ENCODE data around the gene PIM3.

DNA sequence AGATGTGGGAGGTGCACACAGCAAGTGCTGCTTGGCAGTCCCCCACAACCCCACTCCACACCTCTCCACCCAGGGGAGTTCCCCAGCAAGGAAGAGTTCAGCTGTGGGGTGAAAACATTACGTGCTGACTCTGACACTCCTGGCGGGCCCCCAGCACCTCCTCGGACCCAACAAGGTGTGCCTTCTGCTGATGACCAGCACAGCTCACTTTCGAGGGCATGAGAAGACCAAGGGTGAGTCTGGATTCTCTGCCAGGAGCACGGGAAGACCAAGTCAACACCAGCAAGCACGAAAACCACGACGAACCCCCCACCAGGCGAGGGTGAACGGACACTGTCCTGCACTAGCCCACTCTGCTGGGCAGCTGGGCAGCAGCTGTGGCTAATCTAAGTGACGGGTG, 43.7 kb upstream of the PIM3 start:
- TF ChIP-seq, protein P1, sequence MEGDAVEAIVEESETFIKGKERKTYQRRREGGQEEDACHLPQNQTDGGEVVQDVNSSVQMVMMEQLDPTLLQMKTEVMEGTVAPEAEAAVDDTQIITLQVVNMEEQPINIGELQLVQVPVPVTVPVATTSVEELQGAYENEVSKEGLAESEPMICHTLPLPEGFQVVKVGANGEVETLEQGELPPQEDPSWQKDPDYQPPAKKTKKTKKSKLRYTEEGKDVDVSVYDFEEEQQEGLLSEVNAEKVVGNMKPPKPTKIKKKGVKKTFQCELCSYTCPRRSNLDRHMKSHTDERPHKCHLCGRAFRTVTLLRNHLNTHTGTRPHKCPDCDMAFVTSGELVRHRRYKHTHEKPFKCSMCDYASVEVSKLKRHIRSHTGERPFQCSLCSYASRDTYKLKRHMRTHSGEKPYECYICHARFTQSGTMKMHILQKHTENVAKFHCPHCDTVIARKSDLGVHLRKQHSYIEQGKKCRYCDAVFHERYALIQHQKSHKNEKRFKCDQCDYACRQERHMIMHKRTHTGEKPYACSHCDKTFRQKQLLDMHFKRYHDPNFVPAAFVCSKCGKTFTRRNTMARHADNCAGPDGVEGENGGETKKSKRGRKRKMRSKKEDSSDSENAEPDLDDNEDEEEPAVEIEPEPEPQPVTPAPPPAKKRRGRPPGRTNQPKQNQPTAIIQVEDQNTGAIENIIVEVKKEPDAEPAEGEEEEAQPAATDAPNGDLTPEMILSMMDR (IDR thresholded peaks at IDR 0.05; ENCODE audit: borderline replicate concordance, extremely low read depth, low read length, poor library complexity, severe bottlenecking) = no peak
- TF ChIP-seq EZH2 (IDR thresholded peaks at IDR 0.05; ENCODE audit: borderline replicate concordance, low read depth, low read length, severe bottlenecking) = no peak
